Fibroblast of lung (primary cell): Measurements from ENCODE around the gene ZBED5. TPM values are rescaled to one million over a fixed set of nuclear protein-coding genes. Genes with fewer than 3 reads are reported as not detected.

Experiments used
- DNase-seq, 2 donors: peaks; one replicate each; pipeline versions ENCODE4 v3.0.0 to v3.0.0-alpha.2; 2010; ENCODE audit warnings: low read depth in 2 of 2
- H2AFZ ChIP-seq: 2 replicates; pipeline ENCODE4 v1.5.1; 2012; ENCODE audit warnings: low read length, control low read depth, inconsistent platforms
- H3K27ac ChIP-seq: 2 replicates; pipeline ENCODE4 v1.5.1; 2011; ENCODE audit warnings: low read length, control low read depth; ENCODE audit not compliant: insufficient read depth
- H3K27me3 ChIP-seq: 2 replicates; pipeline ENCODE4 v1.5.1; 2011; ENCODE audit warnings: mild to moderate bottlenecking, low read length; ENCODE audit not compliant: control insufficient read depth, insufficient read depth
- H3K36me3 ChIP-seq: 2 replicates; pipeline ENCODE4 v1.5.1; 2011; ENCODE audit warnings: low read length; ENCODE audit not compliant: control insufficient read depth, insufficient read depth
- H3K4me1 ChIP-seq: 2 replicates; pipeline ENCODE4 v1.5.1; 2011; ENCODE audit warnings: low read length; ENCODE audit not compliant: control insufficient read depth, insufficient read depth; ENCODE audit errors: extremely low read depth
- H3K4me2 ChIP-seq: 2 replicates; pipeline ENCODE4 v1.5.1; 2011; ENCODE audit warnings: low read length, control low read depth; ENCODE audit not compliant: insufficient read depth; ENCODE audit errors: extremely low read depth
- H3K4me3 ChIP-seq, 4 experiments: fragments of 200-600 bp in 1 of 4; sonication (generic) in 1 of 4; replicated peaks in 1 of 4; 2 replicates each; pipeline ENCODE4 v1.5.1; 2011 to 2016; ENCODE audit warnings: low read length in 4 of 4, low read depth in 3 of 4, mild to moderate bottlenecking in 3 of 4, control low read depth in 2 of 4, inconsistent platforms in 1 of 4, mixed read lengths in 1 of 4; ENCODE audit not compliant: insufficient read depth in 1 of 4; ENCODE audit errors: control extremely low read depth in 1 of 4
- H3K79me2 ChIP-seq: 2 replicates; pipeline ENCODE4 v1.5.1; 2012; ENCODE audit warnings: mild to moderate bottlenecking, low read length, inconsistent platforms; ENCODE audit not compliant: control insufficient read depth, insufficient read depth
- H3K9ac ChIP-seq: 2 replicates; pipeline ENCODE4 v1.5.1; 2011; ENCODE audit warnings: mild to moderate bottlenecking, low read length, control low read depth; ENCODE audit not compliant: insufficient read depth
- H3K9me3 ChIP-seq: 2 replicates; pipeline ENCODE4 v1.5.1; 2012; ENCODE audit warnings: low read depth, low read length; ENCODE audit not compliant: control insufficient read depth, insufficient read depth
- H4K20me1 ChIP-seq: 2 replicates; pipeline ENCODE4 v1.5.1; 2011; ENCODE audit warnings: low read length; ENCODE audit not compliant: control insufficient read depth, insufficient read depth; ENCODE audit errors: extremely low read depth
- EZH2 ChIP-seq: IDR thresholded peaks from 2 replicates; pipeline ENCODE4 v1.5.1; 2012; ENCODE audit warnings: low read length, control low read depth, mild to moderate bottlenecking; ENCODE audit errors: missing control alignments
- polyA plus RNA-seq, 2 donors: library from polyadenylated mRNA; depleted of rRNA in 1 of 2; stranded (reverse) in 1 of 2; unstranded in 1 of 2; fragments of >200 nt; gene quantifications; 2 replicates each; pipeline ENCODE4 v1.2.1, GENCODE V29; 2011 to 2012; ENCODE audit warnings: missing spikeins in 1 of 2
- total RNA-seq: library from RNA; depleted of rRNA; stranded (reverse); fragments of >200 nt; gene quantifications from 2 replicates; pipeline ENCODE4 v1.2.1, GENCODE V29; 2014
- TF ChIP-seq, protein P1 (sequence below), 2 donors: IDR thresholded peaks in 1 of 2; conservative IDR thresholded peaks in 1 of 2; 1 replicate in 1 of 2; 2 replicates in 1 of 2; pipeline ENCODE4 v1.5.1; 2011 to 2012; ENCODE audit warnings: low read length in 2 of 2, control low read depth in 1 of 2, inconsistent platforms in 1 of 2, low read depth in 1 of 2, mild to moderate bottlenecking in 1 of 2

Gene ZBED5
- total and polyA plus RNA-seq, 2 donors (not counting 1 experiment from before 2014, with no cell fraction given) = 29.4 to 61.3 TPM

DNA sequence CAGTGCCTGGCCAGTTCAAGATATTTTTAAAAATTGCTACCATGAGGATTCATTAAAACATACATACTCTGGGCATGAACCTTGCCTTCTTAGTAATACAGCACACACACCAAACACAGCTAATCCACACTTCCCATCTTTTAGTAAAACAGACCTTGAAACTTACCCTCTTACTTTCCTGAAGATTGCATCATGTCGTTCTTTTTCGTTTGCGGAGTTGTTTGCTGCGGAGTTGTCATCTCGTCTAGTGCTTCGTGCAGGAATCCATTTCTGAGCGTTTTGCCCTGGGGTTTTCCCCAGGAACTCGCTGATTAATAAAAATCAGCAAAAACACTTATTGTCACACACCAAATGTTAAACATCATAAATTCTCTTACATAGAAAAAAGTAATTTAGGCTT, 52.1 kb downstream of the ZBED5 start:
- peak overlapping the region in 3 of 4 experiments; percentile 11 to 96 (median 96) for H3K4me3 ChIP-seq
- H3K27me3 ChIP-seq = no peaks in the 10 kb centered on the region
- H3K9me3 ChIP-seq = no peaks in the 10 kb centered on the region
- peaks cover 3% of the 10 kb centered on the region for H4K20me1 ChIP-seq
- peaks cover 13% of the 10 kb centered on the region for H3K36me3 ChIP-seq
- no peak for DNase-seq
- peaks cover 9% of the 10 kb centered on the region for H3K4me1 ChIP-seq
- TF ChIP-seq, protein P1, sequence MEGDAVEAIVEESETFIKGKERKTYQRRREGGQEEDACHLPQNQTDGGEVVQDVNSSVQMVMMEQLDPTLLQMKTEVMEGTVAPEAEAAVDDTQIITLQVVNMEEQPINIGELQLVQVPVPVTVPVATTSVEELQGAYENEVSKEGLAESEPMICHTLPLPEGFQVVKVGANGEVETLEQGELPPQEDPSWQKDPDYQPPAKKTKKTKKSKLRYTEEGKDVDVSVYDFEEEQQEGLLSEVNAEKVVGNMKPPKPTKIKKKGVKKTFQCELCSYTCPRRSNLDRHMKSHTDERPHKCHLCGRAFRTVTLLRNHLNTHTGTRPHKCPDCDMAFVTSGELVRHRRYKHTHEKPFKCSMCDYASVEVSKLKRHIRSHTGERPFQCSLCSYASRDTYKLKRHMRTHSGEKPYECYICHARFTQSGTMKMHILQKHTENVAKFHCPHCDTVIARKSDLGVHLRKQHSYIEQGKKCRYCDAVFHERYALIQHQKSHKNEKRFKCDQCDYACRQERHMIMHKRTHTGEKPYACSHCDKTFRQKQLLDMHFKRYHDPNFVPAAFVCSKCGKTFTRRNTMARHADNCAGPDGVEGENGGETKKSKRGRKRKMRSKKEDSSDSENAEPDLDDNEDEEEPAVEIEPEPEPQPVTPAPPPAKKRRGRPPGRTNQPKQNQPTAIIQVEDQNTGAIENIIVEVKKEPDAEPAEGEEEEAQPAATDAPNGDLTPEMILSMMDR (conservative IDR thresholded peaks at IDR 0.05 in 1 of 2, IDR thresholded peaks at IDR 0.05 in 1 of 2; ENCODE audit: low read depth in 1 of 2, low read length in 2 of 2) = no peak
- TF ChIP-seq EZH2 = no peak
- no peak overlapping the region for H3K9ac ChIP-seq
- H3K4me2 ChIP-seq = peak overlapping the region; percentile 74
- H3K79me2 ChIP-seq = peaks cover 53% of the 10 kb centered on the region
- H2AFZ ChIP-seq = no peak overlapping the region
- H3K27ac ChIP-seq = no peak overlapping the region

DNA sequence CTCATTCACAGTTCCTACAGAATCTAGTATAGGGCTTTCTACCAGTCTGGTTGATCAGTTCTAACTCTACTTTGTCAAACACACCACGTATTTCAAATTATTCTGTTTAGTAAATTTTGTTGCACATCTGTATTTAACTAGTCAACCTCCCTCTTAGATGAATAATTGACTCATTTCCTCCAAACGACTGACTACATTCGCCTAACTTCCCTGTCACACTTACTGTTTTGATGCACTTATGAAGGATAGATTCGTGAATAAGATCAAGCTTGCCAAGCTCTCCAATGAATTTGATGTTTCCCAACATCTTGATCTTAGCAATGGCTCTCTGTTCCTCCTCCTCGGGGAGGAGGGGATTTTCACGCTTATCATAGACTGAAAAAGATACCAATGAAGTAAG, 54.2 kb downstream of the ZBED5 start:
- Histone ChIP-seq H4K20me1 (peaks cover 3% of the 10 kb centered on the region), H3K9ac (no peak overlapping the region), H3K79me2 (peaks cover 53% of the 10 kb centered on the region)

More for the DNA sequence above, 54.2 kb downstream of the ZBED5 start:
- no peak overlapping the region for H2AFZ ChIP-seq
- no peak overlapping the region for H3K4me3 ChIP-seq
- peaks cover 9% of the 10 kb centered on the region for H3K4me1 ChIP-seq
- no peaks in the 10 kb centered on the region for H3K9me3 ChIP-seq
- no peak for DNase-seq
- no peak overlapping the region for H3K4me2 ChIP-seq
- no peaks in the 10 kb centered on the region for H3K27me3 ChIP-seq
- TF ChIP-seq, protein P1 (conservative IDR thresholded peaks at IDR 0.05 in 1 of 2, IDR thresholded peaks at IDR 0.05 in 1 of 2; ENCODE audit: low read depth in 1 of 2, low read length in 2 of 2) = no peak
- H3K36me3 ChIP-seq = peaks cover 20% of the 10 kb centered on the region
- H3K27ac ChIP-seq = no peak overlapping the region

Other genes with a start within 250 kb of the ZBED5 start
- 25.7 and 55.5 TPM in 2 replicates for gene IRAG1, start 164.3 kb downstream of the ZBED5 start, total RNA-seq
- 21.8 and 90.0 TPM in 2 replicates for gene IRAG1, start 164.3 kb downstream of the ZBED5 start, polyA plus RNA-seq
- gene CTR9, start 106.8 kb downstream of the ZBED5 start, total RNA-seq = 33.9 and 41.5 TPM in 2 replicates
- gene CTR9, start 106.8 kb downstream of the ZBED5 start, polyA plus RNA-seq = 20.5 and 22.8 TPM in 2 replicates
- 599 and 964 TPM in 2 replicates for gene EIF4G2, start 49.1 kb downstream of the ZBED5 start, total RNA-seq
- gene EIF4G2, start 49.1 kb downstream of the ZBED5 start, polyA plus RNA-seq = 1,024 and 1,178 TPM in 2 replicates